ENCODE data around the gene ZNF106. TPM values are rescaled to one million over a fixed set of nuclear protein-coding genes. Genes with fewer than 3 reads are reported as not detected.

ZNF106 gene
- total and polyA plus RNA-seq, 2 experiments from 2014 or later, result 35.7 to 43.8 TPM

DNA sequence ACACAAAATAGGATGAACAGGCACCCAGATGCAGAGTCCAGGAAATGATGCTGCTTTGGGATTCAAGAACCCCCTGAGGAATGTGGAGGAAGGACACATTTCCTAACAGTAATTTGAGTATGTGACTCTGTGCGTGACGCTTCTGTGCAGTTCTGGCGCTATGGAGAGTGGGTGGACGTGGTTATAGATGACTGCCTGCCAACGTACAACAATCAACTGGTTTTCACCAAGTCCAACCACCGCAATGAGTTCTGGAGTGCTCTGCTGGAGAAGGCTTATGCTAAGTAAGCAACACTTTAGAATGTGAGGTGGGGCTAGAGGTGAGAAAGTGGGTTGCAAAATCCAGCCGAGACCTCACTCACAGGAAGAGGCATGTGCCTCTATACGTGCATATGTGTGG is 103.3 kb downstream of the ZNF106 start:
- Histone ChIP-seq H3K9me3 (ENCODE audit: low read depth) (no peaks in the 10 kb centered on the region), H3F3A (ENCODE audit: insufficient read depth) (no peaks in the 10 kb centered on the region), H3K9me2 (ENCODE audit: insufficient read depth) (no peaks in the 10 kb centered on the region), H3K4me3 (no peak overlapping the region), H2AFZ (no peak overlapping the region), H3K4me1 (ENCODE audit: insufficient read depth) (no peaks in the 10 kb centered on the region), H3K27me3 (replicated peaks; ENCODE audit: insufficient read depth) (no peaks in the 10 kb centered on the region), H3K79me2 (ENCODE audit: insufficient read depth) (no peaks in the 10 kb centered on the region), H3K4me2 (ENCODE audit: unreplicated experiment) (no peak overlapping the region), H3K9ac (no peak overlapping the region), H4K20me1 (ENCODE audit: insufficient read depth) (no peaks in the 10 kb centered on the region), H3K27ac (no peak overlapping the region), H3K36me3 (ENCODE audit: low read depth) (no peaks in the 10 kb centered on the region)
- no peak for DNase-seq
- 89 to 91% methylated on average over 8 of the region's 8 CpGs for WGBS, 2 experiments (ENCODE audit: low coverage in 1 of 2, low lambda C conversion rate in 2 of 2, missing lambda C conversion rate in 2 of 2)
- no peak for TF ChIP-seq EZH2phosphoT487 (IDR thresholded peaks at IDR 0.05; ENCODE audit: insufficient read depth, low read depth)
- no peak for TF ChIP-seq EZH2 (IDR thresholded peaks at IDR 0.05; ENCODE audit: insufficient read depth, poor library complexity, severe bottlenecking)
- in situ Hi-C loops (cut with MboI), result no loop called here

DNA sequence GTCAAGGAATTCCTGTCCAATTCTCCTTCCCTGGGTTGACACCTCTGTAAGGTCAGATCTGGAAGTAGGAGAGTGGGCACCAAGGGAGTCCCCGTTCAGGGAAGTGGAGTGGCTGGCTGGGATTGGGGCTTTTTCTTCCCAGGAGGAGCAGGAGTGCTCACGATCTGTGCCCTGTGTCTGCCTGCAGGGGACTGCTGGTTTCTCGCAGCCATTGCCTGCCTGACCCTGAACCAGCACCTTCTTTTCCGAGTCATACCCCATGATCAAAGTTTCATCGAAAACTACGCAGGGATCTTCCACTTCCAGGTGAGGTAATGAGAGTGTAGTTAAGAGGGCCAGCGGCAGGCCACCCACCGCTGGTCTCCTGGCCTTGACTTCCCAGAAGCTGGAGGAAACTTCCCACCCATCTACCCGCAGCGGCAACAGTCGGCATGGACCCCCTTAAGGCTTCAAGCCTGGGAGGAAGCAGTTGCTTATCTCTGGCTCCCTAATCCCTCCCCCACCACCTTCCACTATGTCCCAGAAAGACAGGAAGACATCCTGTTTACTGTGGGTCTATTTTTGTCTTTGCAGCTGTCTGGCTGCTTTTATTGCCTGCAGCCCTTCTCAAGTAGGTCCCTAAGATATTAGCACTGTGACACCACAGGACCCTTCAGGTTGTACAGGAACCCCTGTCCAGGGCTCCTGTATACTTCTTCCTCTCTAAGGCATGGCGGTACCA is 104.8 kb downstream of the ZNF106 start:
- H3K9ac ChIP-seq, result no peak overlapping the region
- WGBS, 2 experiments (ENCODE audit: low coverage in 1 of 2, low lambda C conversion rate in 2 of 2, missing lambda C conversion rate in 2 of 2), result 91 to 93% methylated on average over 12 of the region's 12 CpGs

DNA sequence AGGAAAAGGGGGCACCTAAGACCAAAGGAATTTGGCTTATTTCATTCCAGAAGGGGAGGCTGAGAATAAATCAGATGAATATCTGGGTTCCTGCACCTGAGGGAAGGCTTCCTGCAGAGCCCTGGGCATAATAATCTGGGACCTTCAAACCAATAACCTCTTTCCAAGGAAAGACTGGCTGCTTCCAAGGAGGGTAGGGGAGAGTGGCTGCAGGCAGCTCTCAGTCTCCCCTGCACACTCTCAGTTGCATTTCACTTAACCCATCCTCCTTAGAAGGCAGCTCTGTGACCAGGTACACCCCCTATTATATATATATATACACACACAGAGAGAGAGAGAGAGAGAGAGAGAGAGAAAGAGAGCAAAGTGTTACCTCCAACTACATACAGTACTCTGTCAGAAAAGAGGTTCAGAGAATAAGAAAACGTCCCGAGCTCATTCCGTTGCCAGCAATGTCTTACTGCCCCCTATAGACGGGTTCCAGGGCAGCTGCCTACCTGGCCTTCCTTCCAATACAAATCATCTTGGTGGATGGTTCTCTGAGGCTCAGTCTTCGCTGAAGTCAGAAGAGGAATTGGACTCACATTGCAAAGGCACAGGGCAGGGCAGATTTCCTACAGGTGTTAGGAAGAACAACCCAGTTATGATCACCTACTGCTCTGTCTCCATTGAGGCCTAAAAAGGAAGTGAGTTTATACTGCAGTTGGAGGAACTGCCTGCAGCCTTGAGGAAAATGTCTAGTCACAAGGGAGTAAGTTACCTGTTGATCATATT is 105.5 kb downstream of the ZNF106 start:
- H3K9me3 ChIP-seq (ENCODE audit: low read depth), result no peaks in the 10 kb centered on the region
- no peak overlapping the region for H3K4me3 ChIP-seq
- no peak overlapping the region for H3K4me2 ChIP-seq (ENCODE audit: unreplicated experiment)
- no peak overlapping the region for H3K27ac ChIP-seq
- no peaks in the 10 kb centered on the region for H3K27me3 ChIP-seq (replicated peaks; ENCODE audit: insufficient read depth)
- H3K9me2 ChIP-seq (ENCODE audit: insufficient read depth), result no peaks in the 10 kb centered on the region
- H4K20me1 ChIP-seq (ENCODE audit: insufficient read depth), result no peaks in the 10 kb centered on the region
- no peak overlapping the region for H2AFZ ChIP-seq
- H3K9ac ChIP-seq, result no peak overlapping the region
- H3F3A ChIP-seq (ENCODE audit: insufficient read depth), result no peaks in the 10 kb centered on the region
- H3K79me2 ChIP-seq (ENCODE audit: insufficient read depth), result no peaks in the 10 kb centered on the region
- in situ Hi-C loops (cut with MboI), result no loop called here
- no peaks in the 10 kb centered on the region for H3K4me1 ChIP-seq (ENCODE audit: insufficient read depth)
- DNase-seq, result peak; percentile 57
- TF ChIP-seq EZH2 (IDR thresholded peaks at IDR 0.05; ENCODE audit: insufficient read depth, poor library complexity, severe bottlenecking), result no peak
- no peak for TF ChIP-seq EZH2phosphoT487 (IDR thresholded peaks at IDR 0.05; ENCODE audit: insufficient read depth, low read depth)
- H3K36me3 ChIP-seq (ENCODE audit: low read depth), result no peaks in the 10 kb centered on the region
- WGBS, 2 experiments (ENCODE audit: low coverage in 1 of 2, low lambda C conversion rate in 2 of 2, missing lambda C conversion rate in 2 of 2), result 55 to 61% methylated on average over 5 of the region's 5 CpGs

More for the DNA sequence above, 104.8 kb downstream of the ZNF106 start:
- H3K27ac ChIP-seq, result no peak overlapping the region
- no peak overlapping the region for H3K4me3 ChIP-seq
- H3K4me1 ChIP-seq (ENCODE audit: insufficient read depth), result no peaks in the 10 kb centered on the region
- no peaks in the 10 kb centered on the region for H3K9me2 ChIP-seq (ENCODE audit: insufficient read depth)
- H3K4me2 ChIP-seq (ENCODE audit: unreplicated experiment), result no peak overlapping the region
- H3F3A ChIP-seq (ENCODE audit: insufficient read depth), result no peaks in the 10 kb centered on the region
- no peaks in the 10 kb centered on the region for H4K20me1 ChIP-seq (ENCODE audit: insufficient read depth)
- no peaks in the 10 kb centered on the region for H3K79me2 ChIP-seq (ENCODE audit: insufficient read depth)
- H3K36me3 ChIP-seq (ENCODE audit: low read depth), result no peaks in the 10 kb centered on the region
- DNase-seq, result no peak
- no peak overlapping the region for H2AFZ ChIP-seq
- in situ Hi-C loops (cut with MboI), result no loop called here
- no peaks in the 10 kb centered on the region for H3K27me3 ChIP-seq (replicated peaks; ENCODE audit: insufficient read depth)
- TF ChIP-seq EZH2 (IDR thresholded peaks at IDR 0.05; ENCODE audit: insufficient read depth, poor library complexity, severe bottlenecking), result no peak
- no peak for TF ChIP-seq EZH2phosphoT487 (IDR thresholded peaks at IDR 0.05; ENCODE audit: insufficient read depth, low read depth)
- no peaks in the 10 kb centered on the region for H3K9me3 ChIP-seq (ENCODE audit: low read depth)

DNA sequence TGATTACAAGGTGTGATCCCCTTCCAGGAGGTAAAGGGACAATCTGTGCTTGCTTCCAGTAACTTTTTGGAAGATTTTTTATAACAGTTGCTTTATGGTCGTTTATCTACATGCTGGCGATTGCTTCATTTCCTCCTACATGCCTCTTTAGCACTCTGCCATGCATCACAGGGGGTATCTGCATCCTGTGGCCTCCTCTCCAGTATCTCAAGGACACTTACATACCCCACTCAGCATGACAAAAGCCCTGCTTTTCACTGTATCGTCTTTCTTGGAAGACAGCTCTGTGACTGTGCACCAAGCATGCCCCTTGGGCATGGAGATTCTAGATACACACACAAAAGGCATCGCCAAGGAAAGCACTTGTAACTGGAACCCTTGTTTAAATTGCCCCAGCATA is 106.3 kb downstream of the ZNF106 start:
- WGBS, 2 experiments (ENCODE audit: low coverage in 1 of 2, low lambda C conversion rate in 2 of 2, missing lambda C conversion rate in 2 of 2), result 76 to 77% methylated on average over 4 of the region's 4 CpGs
- Histone ChIP-seq H3K9me3 (ENCODE audit: low read depth) (no peaks in the 10 kb centered on the region), H4K20me1 (ENCODE audit: insufficient read depth) (no peaks in the 10 kb centered on the region), H3K79me2 (ENCODE audit: insufficient read depth) (no peaks in the 10 kb centered on the region), H3K27me3 (replicated peaks; ENCODE audit: insufficient read depth) (no peaks in the 10 kb centered on the region), H3K36me3 (ENCODE audit: low read depth) (no peaks in the 10 kb centered on the region), H3K4me3 (no peak overlapping the region), H3K27ac (no peak overlapping the region), H3K9ac (no peak overlapping the region), H3K4me2 (ENCODE audit: unreplicated experiment) (no peak overlapping the region), H3F3A (ENCODE audit: insufficient read depth) (no peaks in the 10 kb centered on the region), H3K9me2 (ENCODE audit: insufficient read depth) (no peaks in the 10 kb centered on the region), H2AFZ (no peak overlapping the region), H3K4me1 (ENCODE audit: insufficient read depth) (no peaks in the 10 kb centered on the region)
- no peak for DNase-seq
- in situ Hi-C loops (cut with MboI), result no loop called here
- no peak for TF ChIP-seq EZH2 (IDR thresholded peaks at IDR 0.05; ENCODE audit: insufficient read depth, poor library complexity, severe bottlenecking)
- TF ChIP-seq EZH2phosphoT487 (IDR thresholded peaks at IDR 0.05; ENCODE audit: insufficient read depth, low read depth), result no peak

All from GM23248 (cell line).